ENCODE measurements around the gene CDYL2. TPM values are rescaled to one million over a fixed set of nuclear protein-coding genes. Genes with fewer than 3 reads are reported as not detected.

The CDYL2 gene
- total RNA-seq, 4 donors from 2014 or later = 0.80 to 2.8 (median 1.8) TPM

DNA sequence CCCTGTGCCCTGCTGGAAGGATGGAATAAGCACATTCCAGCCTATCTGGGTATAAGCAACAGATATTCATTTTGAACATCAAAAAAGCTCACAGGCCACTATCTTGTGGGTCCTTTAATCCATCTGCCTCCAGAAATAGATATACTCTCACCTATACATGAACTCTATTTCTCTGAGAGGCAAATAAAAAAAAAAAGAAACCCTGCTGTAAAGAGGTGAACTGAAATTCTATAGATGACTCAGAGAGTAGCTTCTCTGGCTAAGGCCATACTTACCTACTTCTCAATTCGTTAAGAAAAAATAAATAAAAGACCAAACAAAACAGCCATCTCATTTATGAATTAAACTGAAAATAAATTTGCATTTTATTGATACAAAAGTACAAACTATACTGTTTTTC lies 177.3 kb downstream of the CDYL2 start:
- ATAC-seq = no peak
- intact Hi-C loops (cut with DNase I; ENCODE audit: low total_unique reads) (no loop called here), in situ Hi-C loops (cut with MboI; ENCODE audit: low sequenced_read_pairs in 4 of 4) (no loop called here)
- Histone ChIP-seq H3K9me3 (no peaks in the 10 kb centered on the region), H3K27me3 (no peaks in the 10 kb centered on the region), H3K36me3 (no peaks in the 10 kb centered on the region), H3K27ac (no peak overlapping the region), H3K4me3 (no peak overlapping the region), H3K4me1 (no peaks in the 10 kb centered on the region)
- no peak for DNase-seq
- TF ChIP-seq, protein P1, sequence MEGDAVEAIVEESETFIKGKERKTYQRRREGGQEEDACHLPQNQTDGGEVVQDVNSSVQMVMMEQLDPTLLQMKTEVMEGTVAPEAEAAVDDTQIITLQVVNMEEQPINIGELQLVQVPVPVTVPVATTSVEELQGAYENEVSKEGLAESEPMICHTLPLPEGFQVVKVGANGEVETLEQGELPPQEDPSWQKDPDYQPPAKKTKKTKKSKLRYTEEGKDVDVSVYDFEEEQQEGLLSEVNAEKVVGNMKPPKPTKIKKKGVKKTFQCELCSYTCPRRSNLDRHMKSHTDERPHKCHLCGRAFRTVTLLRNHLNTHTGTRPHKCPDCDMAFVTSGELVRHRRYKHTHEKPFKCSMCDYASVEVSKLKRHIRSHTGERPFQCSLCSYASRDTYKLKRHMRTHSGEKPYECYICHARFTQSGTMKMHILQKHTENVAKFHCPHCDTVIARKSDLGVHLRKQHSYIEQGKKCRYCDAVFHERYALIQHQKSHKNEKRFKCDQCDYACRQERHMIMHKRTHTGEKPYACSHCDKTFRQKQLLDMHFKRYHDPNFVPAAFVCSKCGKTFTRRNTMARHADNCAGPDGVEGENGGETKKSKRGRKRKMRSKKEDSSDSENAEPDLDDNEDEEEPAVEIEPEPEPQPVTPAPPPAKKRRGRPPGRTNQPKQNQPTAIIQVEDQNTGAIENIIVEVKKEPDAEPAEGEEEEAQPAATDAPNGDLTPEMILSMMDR (IDR thresholded peaks at IDR 0.05 in 4 of 5, conservative IDR thresholded peaks at IDR 0.05 in 1 of 5) = no peak
- no peak for TF ChIP-seq POLR2A (IDR thresholded peaks at IDR 0.05)

DNA sequence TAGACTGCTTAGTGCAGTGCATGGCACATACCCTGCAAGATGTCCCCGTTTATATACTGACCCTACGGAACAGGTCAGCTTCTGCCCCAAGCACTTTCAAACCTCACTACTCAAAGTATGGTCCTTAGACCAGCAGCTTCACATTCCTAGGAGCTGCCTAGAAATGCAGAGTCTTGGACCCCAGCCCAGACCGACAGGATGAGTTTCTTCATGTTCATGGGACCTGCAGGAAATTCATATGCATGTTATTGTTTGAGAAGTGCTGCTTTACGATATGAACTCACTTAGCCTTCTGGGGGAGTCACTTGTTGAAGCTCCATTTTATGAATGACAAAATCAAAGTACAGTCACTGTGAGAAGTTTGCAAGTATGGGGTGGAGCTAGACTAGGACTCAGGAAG lies 181.0 kb downstream of the CDYL2 start:
- no peak for TF ChIP-seq POLR2A (IDR thresholded peaks at IDR 0.05)
- TF ChIP-seq, protein P1 (IDR thresholded peaks at IDR 0.05 in 4 of 5, conservative IDR thresholded peaks at IDR 0.05 in 1 of 5) = no peak
- H3K27me3 ChIP-seq = no peaks in the 10 kb centered on the region
- no peak for ATAC-seq
- no peak overlapping the region for H3K4me3 ChIP-seq
- in situ Hi-C loops (cut with MboI; ENCODE audit: low sequenced_read_pairs in 4 of 4) = no loop called here
- no peaks in the 10 kb centered on the region for H3K4me1 ChIP-seq
- H3K27ac ChIP-seq = no peak overlapping the region
- H3K9me3 ChIP-seq = no peaks in the 10 kb centered on the region
- DNase-seq = no peak
- H3K36me3 ChIP-seq = no peaks in the 10 kb centered on the region
- intact Hi-C loops (cut with DNase I; ENCODE audit: low total_unique reads) = no loop called here

DNA sequence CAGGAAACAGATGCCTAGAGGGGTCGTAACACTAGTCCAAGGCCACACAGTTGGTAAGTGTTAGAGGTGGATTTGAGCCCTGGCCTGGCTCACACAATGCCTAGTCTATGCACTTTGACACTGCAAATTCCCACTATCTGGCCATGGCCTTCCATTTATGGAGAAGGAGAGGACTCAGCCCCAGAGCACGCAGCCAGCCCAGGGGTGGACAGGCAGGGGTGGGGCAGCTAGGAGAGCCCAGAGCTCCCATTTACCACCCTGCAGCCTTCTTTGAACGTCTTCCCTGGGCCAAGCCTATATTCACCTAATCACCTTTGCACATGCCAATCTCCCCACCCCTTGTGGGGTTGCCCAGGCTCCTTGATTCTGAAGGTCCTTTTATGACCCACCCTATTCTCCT lies 182.4 kb downstream of the CDYL2 start:
- Histone ChIP-seq H3K4me3 (no peak overlapping the region), H3K9me3 (no peaks in the 10 kb centered on the region), H3K4me1 (no peaks in the 10 kb centered on the region), H3K27ac (no peak overlapping the region), H3K27me3 (no peaks in the 10 kb centered on the region), H3K36me3 (no peaks in the 10 kb centered on the region)
- ATAC-seq = no peak
- TF ChIP-seq, protein P1 (IDR thresholded peaks at IDR 0.05 in 4 of 5, conservative IDR thresholded peaks at IDR 0.05 in 1 of 5) = no peak
- TF ChIP-seq POLR2A (IDR thresholded peaks at IDR 0.05) = no peak
- intact Hi-C loops (cut with DNase I; ENCODE audit: low total_unique reads) (no loop called here), in situ Hi-C loops (cut with MboI; ENCODE audit: low sequenced_read_pairs in 4 of 4) (no loop called here)
- DNase-seq = no peak

DNA sequence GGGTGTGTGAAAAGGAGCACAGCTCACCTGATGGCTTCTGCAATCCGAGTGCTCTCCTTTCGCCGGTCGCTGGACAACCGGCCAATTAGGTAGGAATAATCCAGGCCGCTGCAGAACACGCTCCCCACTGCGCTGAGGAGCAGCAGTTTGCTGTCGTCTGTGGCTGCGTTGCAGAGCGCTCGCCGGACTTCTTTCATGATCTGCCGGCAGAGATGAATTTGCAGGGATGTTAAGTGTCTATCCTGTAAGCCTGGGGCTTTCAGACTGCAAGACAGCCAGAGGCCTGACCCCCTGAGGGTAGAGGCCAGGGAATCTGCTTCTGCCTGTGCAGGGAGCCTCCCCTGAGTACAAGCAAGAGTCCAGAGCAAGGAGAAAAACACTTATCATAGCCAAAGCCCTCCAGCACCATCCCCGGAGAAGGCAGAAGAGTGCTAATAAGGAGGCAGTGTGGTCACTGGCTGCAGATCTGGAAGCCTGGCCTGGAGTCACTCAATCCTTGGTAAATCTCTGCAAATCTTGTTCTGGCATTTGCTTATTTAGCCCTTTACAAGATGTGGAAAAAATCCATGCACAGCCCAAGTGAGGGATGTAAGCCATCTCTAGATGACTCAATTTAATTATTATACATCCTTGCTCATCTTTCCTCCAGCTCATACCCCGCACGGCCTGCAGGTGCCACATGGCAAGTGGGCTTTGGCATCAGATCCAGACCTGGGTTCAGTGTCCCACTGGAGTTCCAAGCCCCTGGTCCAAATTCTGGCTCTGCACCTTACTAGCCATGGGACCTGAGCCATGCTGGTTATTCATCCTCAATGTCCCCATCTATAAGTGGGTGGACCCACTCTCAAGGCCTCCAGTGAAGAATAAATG lies 183.4 kb downstream of the CDYL2 start:
- Histone ChIP-seq H3K9me3 (no peaks in the 10 kb centered on the region), H3K36me3 (no peaks in the 10 kb centered on the region), H3K4me3 (no peak overlapping the region), H3K27me3 (no peaks in the 10 kb centered on the region), H3K4me1 (no peaks in the 10 kb centered on the region), H3K27ac (no peak overlapping the region)
- no peak for ATAC-seq
- TF ChIP-seq, protein P1 (IDR thresholded peaks at IDR 0.05 in 4 of 5, conservative IDR thresholded peaks at IDR 0.05 in 1 of 5) = no peak
- TF ChIP-seq POLR2A (IDR thresholded peaks at IDR 0.05) = no peak
- no peak for DNase-seq
- in situ Hi-C loops (cut with MboI; ENCODE audit: low sequenced_read_pairs in 4 of 4) = no loop called here
- intact Hi-C loops (cut with DNase I; ENCODE audit: low total_unique reads) = no loop called here
